NCI-H510A treated with DMSO at 0.1 percent for 48 hours (cell line): ENCODE data around the gene ATXN8OS.
"Not testable (repeated sequence)": the region's sequence is repeated elsewhere in the genome, so short reads cannot be mapped to it uniquely, and the experiment has no call there.

Experiments used
- DNase-seq: peaks from one replicate; lab custom pipeline; 2025; lab: John Stamatoyannopoulos, UW

ATXN8OS gene

DNA sequence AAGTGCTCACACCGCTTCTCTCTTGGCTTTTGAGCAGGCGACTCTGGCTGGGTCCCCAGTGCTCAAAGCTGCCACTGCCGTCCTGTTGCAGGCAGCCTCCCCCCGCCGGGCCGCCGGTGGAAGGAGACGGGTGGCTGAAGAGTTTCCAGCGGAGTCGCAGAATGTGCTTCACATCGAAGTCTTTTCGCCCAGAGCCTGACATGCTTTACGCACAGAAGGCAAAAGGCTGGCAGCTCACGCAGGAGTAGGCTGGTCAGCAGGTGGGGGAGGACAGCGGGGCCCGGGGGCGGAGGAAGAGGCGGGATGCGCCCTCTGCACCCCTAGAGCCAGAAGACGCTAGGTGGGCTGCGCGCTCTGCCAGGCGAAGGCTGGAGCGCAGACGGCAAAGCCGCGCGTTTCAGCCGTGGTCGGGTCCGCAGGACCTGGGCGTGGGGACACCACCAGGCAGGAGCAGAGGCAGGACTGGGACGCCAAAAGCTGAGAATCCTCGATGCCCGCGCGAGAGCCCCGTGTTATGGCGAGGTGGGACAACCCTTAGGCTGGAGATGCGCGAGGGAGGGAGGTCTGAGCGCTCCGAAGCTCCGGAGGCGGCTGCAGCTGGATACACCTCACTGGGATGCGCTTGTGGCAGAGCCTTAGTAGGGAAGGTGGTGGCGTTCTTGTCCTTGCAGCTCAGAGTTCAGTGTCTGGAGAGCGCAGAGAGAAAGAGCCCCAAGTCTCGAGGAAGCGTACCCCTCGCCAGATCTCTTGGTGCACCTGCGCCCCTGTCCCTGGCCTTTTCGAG is at the start of gene ATXN8OS:
Gene ATXN8OS, plus strand, starts transcription at position 329 of the 784 bp plus-strand sequence.
- DNase-seq: no peak

DNA sequence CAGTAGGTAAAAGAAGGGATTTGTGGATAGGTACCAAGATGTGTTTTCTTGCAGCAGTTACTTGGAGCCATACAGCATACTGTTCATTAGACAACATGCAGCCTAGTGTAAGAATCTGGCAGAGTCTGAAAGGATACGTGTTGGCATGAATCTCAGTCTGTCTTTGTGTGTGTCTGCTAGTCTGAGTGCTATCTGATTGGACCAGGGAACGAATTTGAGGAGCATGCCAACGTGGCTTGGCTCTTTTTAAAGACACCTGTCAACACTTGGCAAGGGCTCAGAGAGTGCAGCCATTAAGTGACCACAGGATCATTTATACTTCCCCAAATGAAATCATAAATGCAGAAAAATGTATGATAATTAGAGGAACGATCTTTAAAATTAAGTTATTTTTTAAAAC is 27.6 kb upstream of the ATXN8OS start:
- DNase-seq: no peak

DNA sequence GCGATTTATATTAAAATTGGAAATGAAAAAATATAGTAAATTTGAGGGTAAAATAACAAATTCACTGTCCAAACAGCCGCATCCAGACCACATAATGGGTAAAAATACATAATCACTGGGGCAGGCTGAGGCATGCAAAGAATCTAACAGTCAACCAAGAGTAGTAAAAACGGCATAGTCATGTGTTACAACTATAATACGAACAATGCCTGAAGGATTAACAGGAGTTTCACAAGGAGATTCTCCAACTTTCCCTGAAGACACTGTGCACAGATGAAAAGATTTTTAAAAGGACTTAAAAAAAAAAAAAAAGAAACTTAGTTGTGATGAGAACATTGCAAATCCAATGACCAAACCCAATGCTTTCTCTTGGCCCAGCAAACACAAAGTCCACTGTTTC is 20.4 kb upstream of the ATXN8OS start:
- no peak for DNase-seq

DNA sequence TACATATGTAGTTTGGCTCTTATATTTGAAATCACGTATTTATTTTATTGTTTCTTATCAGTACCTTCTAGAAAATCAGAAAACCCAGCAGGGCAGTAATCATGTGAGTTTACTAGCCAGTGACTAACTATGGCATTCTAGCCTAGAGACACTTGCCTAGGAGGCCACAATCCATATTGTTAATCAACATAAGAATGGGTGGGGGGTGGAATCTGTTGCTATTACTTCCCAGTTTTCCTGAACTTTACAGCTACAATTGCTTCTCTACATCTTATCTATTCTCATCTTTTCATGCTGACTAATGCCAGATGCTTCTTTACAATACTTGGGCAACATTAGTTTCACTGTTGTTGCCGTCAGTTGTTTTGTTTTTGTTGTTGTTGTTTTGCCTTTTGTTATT is 18.7 kb upstream of the ATXN8OS start:
- no peak for DNase-seq

DNA sequence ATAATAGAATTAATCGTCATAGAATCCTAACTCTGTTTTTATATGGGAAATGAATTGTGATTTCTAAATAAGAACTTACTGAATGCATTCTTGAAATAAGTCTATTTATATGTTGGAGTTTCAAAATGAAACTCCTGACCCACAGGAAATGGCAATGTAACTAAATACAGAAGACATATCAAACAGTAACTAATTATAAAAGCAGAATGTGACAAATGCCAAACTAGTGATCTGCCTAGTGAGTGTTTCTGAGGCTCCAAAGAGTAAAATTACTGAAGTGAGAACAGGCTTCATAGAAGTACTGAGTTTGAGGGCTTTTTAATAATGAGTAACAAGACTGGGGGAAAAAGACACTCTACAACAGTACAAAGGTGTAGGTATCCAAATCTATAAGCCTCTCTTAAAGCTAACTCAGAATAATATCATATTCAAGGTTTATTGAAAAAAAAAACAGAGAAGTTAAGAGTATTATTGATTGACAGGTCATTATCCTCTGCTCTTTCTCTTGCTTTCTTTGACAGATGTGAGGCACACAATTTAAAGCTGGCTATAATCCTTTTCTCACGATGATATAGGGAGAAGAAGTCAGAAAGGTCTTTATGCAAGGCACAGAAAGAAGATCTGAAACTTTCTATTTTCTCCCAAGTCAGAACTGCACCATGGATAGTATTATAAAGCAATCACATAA is 17.4 kb upstream of the ATXN8OS start:
- no peak for DNase-seq

DNA sequence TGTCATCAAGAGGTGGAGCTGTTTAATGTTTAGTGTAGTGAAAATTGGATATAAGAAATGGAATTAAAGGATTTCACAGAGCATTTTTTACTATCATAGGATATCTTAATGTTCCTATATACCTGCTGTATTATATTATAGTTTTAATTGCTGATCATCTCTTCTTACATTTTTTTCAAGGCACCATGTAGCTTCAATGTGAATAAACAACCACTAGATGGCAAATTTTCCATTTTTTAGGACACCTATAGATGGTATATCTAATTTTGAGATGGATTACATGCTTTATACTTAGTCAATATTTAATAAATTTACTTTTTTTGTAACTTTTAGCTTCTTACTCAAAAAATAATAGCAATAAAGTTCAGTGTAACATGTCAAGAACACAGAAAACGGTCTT is 9.0 kb upstream of the ATXN8OS start:
- peak; percentile 14 for DNase-seq

DNA sequence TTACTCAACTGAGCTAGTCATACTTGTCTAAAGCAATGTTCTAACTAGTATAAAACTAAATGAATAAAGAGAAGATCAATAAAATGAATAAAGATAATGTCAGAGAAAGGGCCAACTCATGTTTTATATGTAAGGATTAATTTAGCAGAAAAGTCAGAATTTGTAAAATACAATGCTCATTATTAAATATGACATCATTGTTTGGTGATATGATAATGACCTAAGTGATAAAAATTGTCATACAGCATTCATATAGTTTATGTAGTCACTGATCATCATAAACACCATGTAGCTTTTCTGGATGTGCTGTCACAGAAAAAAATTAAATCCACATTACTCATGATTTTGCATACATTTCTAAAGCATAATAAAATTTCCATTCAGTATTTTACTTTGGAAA is 3.1 kb upstream of the ATXN8OS start:
- DNase-seq: no peak

DNA sequence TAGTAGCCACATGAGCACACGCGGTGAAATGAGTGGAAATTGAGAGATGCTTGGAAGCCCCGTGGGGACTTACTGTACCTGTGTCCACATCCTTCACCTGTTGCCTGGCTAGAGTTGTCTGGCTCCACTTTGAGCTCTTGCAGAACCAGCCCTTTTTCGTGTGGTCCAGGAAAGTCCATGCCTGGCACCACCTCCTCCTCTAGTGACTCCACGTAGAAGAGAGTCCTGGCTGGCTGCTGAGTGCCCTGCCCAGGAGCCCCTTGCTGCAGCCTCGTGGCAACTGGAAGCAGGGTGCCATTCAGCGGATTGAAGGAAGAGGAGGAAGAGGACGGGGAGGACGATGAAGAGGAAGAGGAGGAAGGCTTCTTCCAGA is 515 bp upstream of the ATXN8OS start:
- no peak for DNase-seq

DNA sequence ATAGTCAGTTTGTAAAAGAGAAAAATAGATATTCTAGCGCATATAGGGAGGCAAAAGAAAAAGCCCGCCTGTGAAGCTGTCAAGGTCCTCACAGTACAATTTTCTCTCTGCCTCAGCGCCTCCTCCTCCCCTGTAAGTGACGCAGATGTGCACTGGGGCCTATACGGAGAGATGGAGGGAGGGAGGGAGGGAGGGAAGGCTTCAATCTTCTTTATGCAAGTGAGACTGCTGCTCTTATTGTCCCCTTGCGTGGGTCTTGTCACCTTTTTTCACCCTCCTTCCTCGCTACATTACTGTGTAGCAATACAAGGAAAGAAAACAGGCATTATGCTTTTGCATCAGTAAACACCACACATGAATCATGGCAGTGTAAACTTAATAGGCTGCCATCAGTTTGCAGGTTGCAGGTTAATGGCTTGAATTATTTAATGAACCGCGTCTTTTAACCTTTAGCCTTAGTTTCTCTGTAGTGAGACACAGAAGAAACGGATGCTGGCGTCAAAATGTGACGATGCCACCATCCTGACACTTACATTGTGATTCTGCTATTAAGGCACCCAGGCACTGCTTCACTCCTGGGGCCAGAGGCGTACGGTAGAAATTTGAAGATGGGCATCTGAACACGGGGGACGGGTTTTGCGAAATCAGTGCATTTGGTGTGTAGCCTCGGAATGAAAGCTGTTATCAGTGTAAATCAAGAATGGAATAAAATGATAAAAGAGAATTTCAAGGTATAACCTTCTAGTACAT is 905 bp downstream of the ATXN8OS start, which contains the start of gene KLHL1:
Gene KLHL1, minus strand, starts transcription at position 97 of the 750 bp plus-strand sequence. CDS start 753 bp downstream, outside the sequence.
- no peak for DNase-seq

DNA sequence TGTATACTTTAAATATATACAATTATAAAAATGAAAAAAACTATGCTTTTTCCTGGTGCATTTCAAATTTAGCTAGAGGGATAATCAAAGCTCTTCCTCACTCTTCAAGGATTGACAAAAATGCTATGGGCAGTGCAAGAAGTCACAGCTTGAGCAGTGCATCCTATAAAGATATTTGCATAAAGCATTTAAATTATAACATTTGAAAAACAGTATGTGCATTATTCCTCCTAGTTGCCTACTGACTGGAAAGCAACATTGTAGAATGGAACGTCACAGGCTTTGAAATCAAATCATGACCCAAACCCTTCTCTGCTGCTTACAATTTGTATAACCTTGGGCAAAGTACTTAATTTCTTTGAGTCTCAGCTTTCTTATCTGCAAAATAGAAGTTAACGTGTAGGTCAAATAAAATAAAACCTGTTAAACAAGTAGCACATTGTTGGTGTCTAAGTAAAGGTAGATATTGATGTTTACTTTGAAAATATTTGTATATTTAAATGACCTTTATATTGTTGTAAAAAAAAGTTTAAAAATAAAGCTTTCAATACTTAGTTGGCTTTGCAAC is 9.8 kb downstream of the ATXN8OS start:
- DNase-seq: no peak

DNA sequence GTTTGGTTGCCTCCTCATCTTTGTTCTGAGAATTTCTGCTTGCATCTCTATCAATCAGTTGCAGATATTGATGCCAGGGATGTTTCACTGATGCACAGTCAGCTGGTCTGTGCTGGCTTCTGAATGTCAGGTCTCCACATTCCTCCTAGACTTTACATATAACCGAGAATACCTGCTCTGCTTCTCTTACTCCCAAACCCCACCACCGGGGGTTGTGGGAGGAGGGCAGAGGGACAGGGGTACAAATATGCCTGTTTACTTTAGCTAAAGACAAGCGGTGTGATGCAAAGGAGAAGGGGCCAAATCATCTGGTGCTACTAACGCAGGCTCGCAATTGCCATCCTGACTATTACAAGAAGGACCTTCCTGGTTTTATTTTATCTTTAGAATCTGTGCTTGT is 18.1 kb downstream of the ATXN8OS start:
- DNase-seq: no peak

DNA sequence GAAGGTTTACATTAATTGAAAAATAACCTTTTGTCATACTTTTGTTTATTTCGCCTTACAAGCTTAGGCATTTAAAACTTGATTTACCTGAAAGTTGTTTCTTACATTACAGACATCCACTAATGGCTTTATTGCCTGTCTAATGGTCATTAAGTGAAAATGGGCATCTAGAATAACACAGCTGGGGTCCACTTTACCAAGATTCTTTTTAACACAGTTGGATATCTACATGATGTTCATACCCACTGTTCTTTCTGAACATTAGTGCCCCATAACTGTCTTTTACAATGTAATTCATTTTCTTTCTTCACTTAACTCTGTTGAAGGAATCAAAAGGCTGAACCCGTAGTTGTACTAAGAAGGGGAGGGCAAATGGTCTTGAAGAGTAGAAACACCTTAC is 20.5 kb downstream of the ATXN8OS start:
- DNase-seq: no peak

DNA sequence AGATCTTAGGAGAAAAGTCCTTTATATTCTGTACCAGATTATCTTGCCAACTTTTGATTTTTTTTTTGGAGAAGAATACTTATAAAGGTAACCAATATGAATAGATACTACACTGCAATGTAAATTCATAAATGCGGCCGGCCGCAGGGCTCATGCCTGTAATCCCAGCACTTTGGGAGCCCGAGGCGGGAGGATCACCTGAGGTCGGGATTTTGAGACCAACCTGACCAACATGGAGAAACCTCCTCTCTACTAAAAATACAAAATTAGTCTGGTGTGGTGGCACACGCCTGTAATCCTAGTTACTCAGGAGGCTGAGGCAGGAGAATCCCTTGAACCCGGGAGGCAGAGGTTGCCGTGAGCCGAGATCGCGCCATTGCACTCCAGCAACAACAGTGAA is 35.0 kb downstream of the ATXN8OS start:
- DNase-seq: not testable (repeated sequence)

DNA sequence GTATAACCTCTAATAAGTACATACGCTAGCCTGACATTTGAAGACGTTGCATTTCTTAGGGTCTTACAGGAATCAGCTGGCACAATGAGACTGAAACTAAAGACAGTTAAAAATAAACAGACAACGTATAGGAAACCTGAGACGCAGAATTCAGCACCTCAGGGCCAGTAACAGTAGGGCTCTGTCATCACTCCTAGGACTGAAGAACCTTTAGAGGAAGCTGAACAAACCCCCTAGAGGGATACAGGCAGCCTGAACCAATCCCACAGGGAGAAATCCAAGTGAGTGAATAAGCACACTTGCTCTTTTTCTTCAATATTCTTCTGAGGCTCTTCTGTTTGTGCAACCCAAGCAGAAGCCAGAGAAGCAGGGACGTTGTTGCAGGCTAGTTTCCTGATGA is 54.5 kb downstream of the ATXN8OS start:
- no peak for DNase-seq

DNA sequence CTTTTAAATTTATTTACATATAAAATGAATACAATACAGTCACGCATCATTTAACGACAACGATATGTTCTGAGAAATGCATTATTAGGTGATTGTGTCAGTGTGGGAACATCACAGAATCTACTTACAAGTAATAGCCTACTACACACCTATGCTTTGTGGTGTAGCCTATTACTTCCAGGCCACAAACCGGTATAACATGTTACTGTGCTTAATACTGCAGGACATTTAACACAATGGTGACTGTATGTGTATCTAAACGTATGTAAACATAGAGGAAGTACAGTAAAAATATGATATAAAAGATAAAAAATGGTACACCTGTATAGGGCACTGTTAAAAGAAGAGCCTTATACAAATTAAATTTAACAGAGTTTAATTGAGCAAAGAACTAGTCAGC is 63.1 kb downstream of the ATXN8OS start:
- DNase-seq: peak; percentile 43

DNA sequence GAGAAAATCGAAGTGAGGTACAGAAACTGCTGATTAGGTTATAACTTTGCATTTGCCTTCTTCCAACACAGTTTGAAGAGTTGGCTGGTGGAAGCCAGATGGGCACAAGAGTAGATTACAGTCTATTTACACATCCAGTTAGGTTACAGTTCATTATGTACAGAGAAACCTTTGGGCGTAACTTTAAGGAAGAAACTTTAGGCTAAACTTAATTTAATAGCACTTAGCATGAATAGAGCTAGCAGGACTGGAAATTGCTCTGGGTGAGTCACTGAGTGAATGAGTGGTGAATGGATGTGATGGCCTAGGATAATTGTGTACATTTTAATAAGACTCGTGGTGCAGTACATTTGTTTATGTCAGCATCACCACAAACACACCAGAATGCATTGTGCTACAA is 63.5 kb downstream of the ATXN8OS start:
- DNase-seq: peak; percentile 43

DNA sequence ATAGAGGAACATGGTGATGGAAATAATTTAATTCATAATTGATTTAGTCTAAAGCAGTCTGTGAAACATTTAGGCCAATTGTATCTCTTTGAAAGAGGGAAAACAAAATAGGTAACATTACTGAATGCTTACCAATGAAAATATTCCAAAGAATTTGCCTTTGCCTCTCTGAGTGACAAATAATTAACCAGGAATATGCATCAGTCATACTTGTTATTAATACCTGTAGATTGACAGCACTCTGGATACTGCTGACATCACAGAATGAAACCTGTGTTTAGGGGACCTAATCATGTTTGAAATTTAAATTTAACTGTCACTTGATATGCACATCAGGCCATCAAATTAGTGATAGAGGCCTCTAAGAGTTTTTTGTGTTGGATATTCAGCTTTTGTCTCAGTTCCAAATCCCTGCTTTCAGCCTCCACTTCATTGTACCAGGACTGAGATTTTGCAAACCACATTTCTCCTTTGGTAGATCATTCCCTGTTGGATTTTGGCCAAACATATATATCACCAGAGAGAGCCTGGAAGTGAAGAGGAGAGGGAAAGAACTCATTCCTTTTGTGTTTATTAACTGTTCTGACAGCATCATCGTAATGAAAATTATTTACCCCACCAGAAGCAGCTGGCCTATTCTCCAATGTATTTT is 65.4 kb downstream of the ATXN8OS start:
- no peak for DNase-seq

DNA sequence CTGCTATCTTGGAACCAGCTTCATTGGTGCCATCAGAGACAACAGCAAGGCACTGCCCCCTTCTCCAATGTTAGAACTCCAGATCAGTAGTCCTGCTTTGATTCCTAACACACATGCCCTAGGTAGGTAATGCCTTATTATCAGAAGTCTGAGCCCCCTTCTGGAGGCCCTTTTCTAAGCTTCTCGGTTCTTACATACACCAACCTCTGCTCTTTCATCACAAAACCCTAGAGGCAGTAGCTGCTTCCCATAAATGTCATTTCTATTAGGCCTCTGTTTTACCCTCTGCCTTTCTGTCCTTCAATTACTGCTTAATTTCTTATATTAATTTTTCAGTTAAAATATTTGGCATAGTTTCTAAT is 66.0 kb downstream of the ATXN8OS start:
- no peak for DNase-seq

DNA sequence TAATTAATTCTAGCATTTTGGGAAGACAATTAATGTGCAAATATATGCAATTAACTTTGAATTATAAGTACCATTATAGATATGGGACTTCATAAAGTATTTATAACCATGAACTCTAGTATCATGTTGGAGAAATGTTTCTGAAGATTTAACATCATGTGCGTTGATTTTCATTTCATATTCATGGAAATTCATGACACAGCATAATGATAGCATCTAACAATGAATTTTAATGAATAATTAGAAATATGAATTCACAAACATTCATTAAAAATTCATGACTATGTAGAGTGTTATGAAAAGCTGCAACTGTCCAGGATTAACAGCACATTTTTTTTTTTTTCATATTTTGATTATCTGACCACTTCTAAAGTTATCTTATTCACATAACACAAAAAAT is 70.7 kb downstream of the ATXN8OS start:
- no peak for DNase-seq
